Measurements from ENCODE around the gene RTN4.

DNA sequence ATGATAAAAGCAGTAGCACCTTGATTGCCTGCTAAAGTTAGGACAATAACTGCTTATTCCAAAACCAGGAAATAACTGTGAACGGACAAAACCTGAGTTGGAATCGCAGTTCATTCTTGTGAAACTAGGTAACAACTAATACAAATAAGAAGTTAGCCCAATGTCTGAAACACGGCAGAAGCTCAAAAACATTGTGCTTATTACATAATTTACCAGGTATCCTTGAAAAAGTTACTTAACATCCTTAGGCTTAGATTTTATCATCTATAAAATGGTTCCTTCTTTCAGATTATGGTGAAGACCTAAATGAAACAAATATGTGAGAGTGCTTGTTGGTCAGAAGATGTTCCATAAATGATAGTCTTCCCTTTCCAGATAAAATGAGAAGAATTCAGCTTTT, 32.4 kb downstream of the RTN4 start:
- TF ChIP-seq CTCF (conservative IDR thresholded peaks at IDR 0.05; ENCODE audit: low read depth in 2 of 2): no peak
- no peak for TF ChIP-seq CREB1 (CRISPR knock-in tag; IDR thresholded peaks at IDR 0.05; ENCODE audit: low read depth)

Data from GM23338 (cell line).